ENCODE data around the gene HGFAC. TPM values are rescaled to one million over a fixed set of nuclear protein-coding genes. Genes with fewer than 3 reads are reported as not detected.

Gene HGFAC
- polyA plus RNA-seq, 1 of the 3 experiments (the other 2 are of a cell fraction): 0.43 TPM

GRCh38 chr4:3434881-3435685 lies 6.7 kb upstream of the HGFAC start:
- peaks cover 0 to 10% of the 10 kb centered on the region in 2 experiments for H3K36me3 ChIP-seq (replicated peaks in 1 of 2; ENCODE audit: control insufficient read depth in 1 of 2, insufficient read depth in 2 of 2, low read length in 1 of 2)
- no peak overlapping the region for H3K4me3 ChIP-seq (ENCODE audit: low read depth in 2 of 2, low read length in 1 of 2)
- H3K79me2 ChIP-seq (ENCODE audit: insufficient read depth): no peaks in the 10 kb centered on the region
- ChIA-PET CTCF (interaction anchor here (1.2 to 12.3 kb wide), 3 partner anchors 8 to 89 kb away, joined by 3 to 142 read pairs (median 17); no protein-coding TSS in a partner anchor), POLR2A (no interaction called here)
- no peaks in the 10 kb centered on the region for H3K9me3 ChIP-seq
- H3K27ac ChIP-seq (ENCODE audit: low read depth in 2 of 2, low read length in 1 of 2): no peak overlapping the region
- no peak overlapping the region for H3K9ac ChIP-seq
- no peaks in the 10 kb centered on the region for H3K9me2 ChIP-seq
- H3F3A ChIP-seq (replicated peaks; ENCODE audit: insufficient read depth): no peaks in the 10 kb centered on the region
- H2AFZ ChIP-seq (ENCODE audit: low read depth): no peak overlapping the region
- H3K27me3 ChIP-seq (ENCODE audit: insufficient read depth): no peaks in the 10 kb centered on the region
- WGBS (ENCODE audit: low lambda C conversion rate): 92% methylated on average over 7 of the region's 16 CpGs
- no peak for DNase-seq
- H4K20me1 ChIP-seq (ENCODE audit: insufficient read depth): no peaks in the 10 kb centered on the region
- TF ChIP-seq FOSL2 (IDR thresholded peaks at IDR 0.05; ENCODE audit: borderline replicate concordance, low read depth) (no peak), GATA2 (CRISPR knock-in tag; IDR thresholded peaks at IDR 0.05) (no peak), USF1 (IDR thresholded peaks at IDR 0.05; ENCODE audit: borderline replicate concordance, low read depth) (no peak), FOXM1 (IDR thresholded peaks at IDR 0.05; ENCODE audit: low read depth) (no peak), CTCF (IDR thresholded peaks at IDR 0.05) (no peak), MEF2A (IDR thresholded peaks at IDR 0.05; ENCODE audit: borderline replicate concordance, low read depth) (no peak), TCF12 (IDR thresholded peaks at IDR 0.05) (no peak), ZBTB33 (IDR thresholded peaks at IDR 0.05; ENCODE audit: borderline replicate concordance, low read depth) (no peak)
- peaks cover 4 to 13% of the 10 kb centered on the region in 2 experiments; a peak in 3 of 4 replicates for H3K4me1 ChIP-seq (ENCODE audit: control insufficient read depth in 1 of 2, insufficient read depth in 2 of 2, low read depth in 1 of 2, low read length in 1 of 2)
- H3K4me2 ChIP-seq: no peak overlapping the region

GRCh38 chr4:3435686-3435956 lies 6.1 kb upstream of the HGFAC start:
- Histone ChIP-seq H3K9ac (no peak overlapping the region), H3K27me3 (ENCODE audit: insufficient read depth) (no peaks in the 10 kb centered on the region), H3K79me2 (ENCODE audit: insufficient read depth) (no peaks in the 10 kb centered on the region), H3K27ac (ENCODE audit: low read depth in 2 of 2, low read length in 1 of 2) (no peak overlapping the region), H3F3A (replicated peaks; ENCODE audit: insufficient read depth) (no peaks in the 10 kb centered on the region), H4K20me1 (ENCODE audit: insufficient read depth) (no peaks in the 10 kb centered on the region), H3K4me1 (ENCODE audit: control insufficient read depth in 1 of 2, insufficient read depth in 2 of 2, low read depth in 1 of 2, low read length in 1 of 2) (peaks cover 4 to 13% of the 10 kb centered on the region in 2 experiments; a peak in 3 of 4 replicates), H3K9me2 (no peaks in the 10 kb centered on the region), H3K4me3 (ENCODE audit: low read depth in 2 of 2, low read length in 1 of 2) (no peak overlapping the region), H3K9me3 (no peaks in the 10 kb centered on the region), H2AFZ (ENCODE audit: low read depth) (no peak overlapping the region), H3K36me3 (replicated peaks in 1 of 2; ENCODE audit: control insufficient read depth in 1 of 2, insufficient read depth in 2 of 2, low read length in 1 of 2) (peaks cover 0 to 7% of the 10 kb centered on the region in 2 experiments), H3K4me2 (no peak overlapping the region)
- no peak for DNase-seq
- POLR2A ChIA-PET: no interaction called here
- CTCF ChIA-PET: interaction anchor here (1.2 to 12.3 kb wide), 3 partner anchors 8 to 90 kb away, joined by 3 to 142 read pairs (median 17); no protein-coding TSS in a partner anchor
- no peak for TF ChIP-seq GATA2 (CRISPR knock-in tag; IDR thresholded peaks at IDR 0.05)
- no peak for TF ChIP-seq MAX (IDR thresholded peaks at IDR 0.05; ENCODE audit: low read depth)
- TF ChIP-seq TCF12 (IDR thresholded peaks at IDR 0.05): no peak
- no peak for TF ChIP-seq IRF3 (IDR thresholded peaks at IDR 0.05; ENCODE audit: low read depth, low read length)
- 79% methylated on average over 2 of the region's 4 CpGs for WGBS (ENCODE audit: low lambda C conversion rate)
